KMS-11 (cell line): Measurements from ENCODE around the gene ATL2.

Experiments used
- H2AFZ ChIP-seq: fragments of 200-600 bp; sonication (generic); 2 replicates; pipeline ENCODE4 v1.6.1; 2016; ENCODE audit warnings: antibody characterized with exemption, mixed run types, low read depth
- H3K27ac ChIP-seq: fragments of 200-600 bp; sonication (generic); 2 replicates; pipeline ENCODE4 v1.6.1; 2016; ENCODE audit warnings: mild to moderate bottlenecking, mixed run types
- H3K27me3 ChIP-seq: fragments of 200-600 bp; sonication (generic); 2 replicates; pipeline ENCODE4 v1.6.1; 2017; ENCODE audit warnings: mild to moderate bottlenecking, low read depth, mixed run types, moderate library complexity; ENCODE audit not compliant: insufficient read depth
- H3K36me3 ChIP-seq: fragments of 200-600 bp; sonication (generic); 2 replicates; pipeline ENCODE4 v1.6.1; 2017; ENCODE audit warnings: mild to moderate bottlenecking, mixed run types; ENCODE audit not compliant: insufficient read depth
- H3K4me1 ChIP-seq: fragments of 200-600 bp; sonication (generic); 2 replicates; pipeline ENCODE4 v1.6.1; 2016; ENCODE audit warnings: mild to moderate bottlenecking, low read depth, mixed run types; ENCODE audit not compliant: poor library complexity, severe bottlenecking
- H3K4me2 ChIP-seq: fragments of 200-600 bp; sonication (generic); 2 replicates; pipeline ENCODE4 v1.7.0; 2016; ENCODE audit warnings: mild to moderate bottlenecking, mixed run types
- H3K4me3 ChIP-seq: fragments of 200-600 bp; sonication (generic); IDR thresholded peaks from 2 replicates; pipeline ENCODE4 v1.6.1; 2017; ENCODE audit warnings: low read depth, low read length, mixed read lengths; ENCODE audit not compliant: insufficient read depth
- H3K79me2 ChIP-seq: fragments of 200-600 bp; sonication (generic); 2 replicates; pipeline ENCODE4 v1.6.1; 2016; ENCODE audit warnings: low read depth, mixed run types; ENCODE audit not compliant: insufficient read depth
- H3K9ac ChIP-seq: fragments of 200-600 bp; sonication (generic); 2 replicates; pipeline ENCODE4 v1.6.1; 2016; ENCODE audit warnings: mild to moderate bottlenecking, mixed run types
- H4K20me1 ChIP-seq: fragments of 200-600 bp; sonication (generic); 2 replicates; pipeline ENCODE4 v1.6.1; 2016; ENCODE audit warnings: mild to moderate bottlenecking, mixed run types; ENCODE audit not compliant: insufficient read depth
- CTCF ChIP-seq: fragments of 200-600 bp; sonication (generic); conservative IDR thresholded peaks from 2 replicates; pipeline ENCODE4 v1.6.1; 2017; ENCODE audit warnings: low read depth, mild to moderate bottlenecking, antibody characterized with exemption, low read length, moderate library complexity, mixed read lengths

The ATL2 gene

GRCh38 chr2:38377050-38377828, at the start of gene ATL2:
Gene ATL2 (minus strand): TSS chr2:38377273. CDS start chr2:38377260, 13 bp downstream.
- Histone ChIP-seq H2AFZ (peak within 1 kb of the TSS; percentile 91), H3K4me3 (peak within 1 kb of the TSS; percentile 83), H3K27me3 (no peaks in the 10 kb centered on the region), H3K4me2 (peak within 1 kb of the TSS; percentile 98), H3K27ac (peak within 1 kb of the TSS; percentile 92), H3K79me2 (peaks cover 43% of the 10 kb centered on the region), H3K4me1 (peaks cover 41% of the 10 kb centered on the region), H4K20me1 (peaks cover 35% of the 10 kb centered on the region), H3K9ac (peak within 1 kb of the TSS; percentile 96), H3K36me3 (no peaks in the 10 kb centered on the region)
- TF ChIP-seq CTCF, result no peak

GRCh38 chr2:38423763-38424162, 46.7 kb upstream of the ATL2 start:
- TF ChIP-seq CTCF, result no peak
- H3K4me3 ChIP-seq, result no peak overlapping the region
- H3K27me3 ChIP-seq, result no peaks in the 10 kb centered on the region
- no peak overlapping the region for H3K27ac ChIP-seq
- H4K20me1 ChIP-seq, result no peaks in the 10 kb centered on the region
- H2AFZ ChIP-seq, result no peak overlapping the region
- H3K36me3 ChIP-seq, result no peaks in the 10 kb centered on the region
- H3K79me2 ChIP-seq, result no peaks in the 10 kb centered on the region
- no peak overlapping the region for H3K9ac ChIP-seq
- no peaks in the 10 kb centered on the region for H3K4me1 ChIP-seq
- no peak overlapping the region for H3K4me2 ChIP-seq

- Histone ChIP-seq H3K4me1 (no peaks in the 10 kb centered on the region), H4K20me1 (no peaks in the 10 kb centered on the region), H3K4me3 (no peak overlapping the region), H3K79me2 (no peaks in the 10 kb centered on the region), H2AFZ (no peak overlapping the region), H3K27me3 (no peaks in the 10 kb centered on the region), H3K27ac (no peak overlapping the region), H3K36me3 (no peaks in the 10 kb centered on the region), H3K4me2 (no peak overlapping the region), H3K9ac (no peak overlapping the region)
- TF ChIP-seq CTCF, result no peak
Observed at GRCh38 chr2:38421274-38422056, 44.4 kb upstream of the ATL2 start.

GRCh38 chr2:38419499-38419898, 42.4 kb upstream of the ATL2 start:
- H4K20me1 ChIP-seq, result no peaks in the 10 kb centered on the region
- H3K9ac ChIP-seq, result no peak overlapping the region
- no peaks in the 10 kb centered on the region for H3K4me1 ChIP-seq
- H3K79me2 ChIP-seq, result no peaks in the 10 kb centered on the region
- H3K36me3 ChIP-seq, result no peaks in the 10 kb centered on the region
- no peaks in the 10 kb centered on the region for H3K27me3 ChIP-seq
- no peak for TF ChIP-seq CTCF
- H2AFZ ChIP-seq, result no peak overlapping the region
- no peak overlapping the region for H3K4me2 ChIP-seq
- H3K4me3 ChIP-seq, result no peak overlapping the region
- H3K27ac ChIP-seq, result no peak overlapping the region
